Fibroblast of pulmonary artery (primary cell): ENCODE measurements around the gene FIGNL1.

Experiments used
- DNase-seq: peaks from one replicate; pipeline ENCODE4 v3.0.0-alpha.2; 2010; ENCODE audit warnings: low read depth
- H3K4me3 ChIP-seq: replicated peaks from 2 replicates; pipeline ENCODE4 v1.5.1; 2011; ENCODE audit warnings: low read depth, mild to moderate bottlenecking, control low read depth, low read length, moderate library complexity
- CTCF ChIP-seq: IDR thresholded peaks from 2 replicates; pipeline ENCODE4 v1.5.1; 2011; ENCODE audit warnings: mild to moderate bottlenecking, control low read depth, low read length, inconsistent platforms; ENCODE audit errors: missing control alignments

Gene FIGNL1

GRCh38 chr7:50450590-50451032, 461 bp upstream of the FIGNL1 start:
- no peak for DNase-seq
- TF ChIP-seq CTCF, result no peak
- H3K4me3 ChIP-seq, result peak overlapping the region; percentile 82

GRCh38 chr7:50449501-50449880, 659 bp downstream of the FIGNL1 start:
- no peak for TF ChIP-seq CTCF
- peak overlapping the region; percentile 82 for H3K4me3 ChIP-seq
- DNase-seq, result no peak

GRCh38 chr7:50448823-50449222, 1.3 kb downstream of the FIGNL1 start:
- no peak overlapping the region for H3K4me3 ChIP-seq
- no peak for DNase-seq
- TF ChIP-seq CTCF, result no peak

GRCh38 chr7:50446542-50446960, 3.6 kb downstream of the FIGNL1 start:
- H3K4me3 ChIP-seq, result no peak overlapping the region
- TF ChIP-seq CTCF, result no peak
- DNase-seq, result peak; percentile 28

- DNase-seq, result peak; percentile 87
- no peak overlapping the region for H3K4me3 ChIP-seq
- no peak for TF ChIP-seq CTCF
These were observed 13.9 kb downstream of the FIGNL1 start for GRCh38 chr7:50436133-50436806.

- no peak overlapping the region for H3K4me3 ChIP-seq
- no peak for DNase-seq
- no peak for TF ChIP-seq CTCF
These were observed 18.3 kb downstream of the FIGNL1 start for GRCh38 chr7:50431722-50432305.

- no peak overlapping the region for H3K4me3 ChIP-seq
- no peak for DNase-seq
- TF ChIP-seq CTCF, result no peak
These were observed 18.8 kb downstream of the FIGNL1 start for GRCh38 chr7:50431316-50431715.
